Measurements from ENCODE around the gene DCTPP1. TPM values are rescaled to one million over a fixed set of nuclear protein-coding genes. Genes with fewer than 3 reads are reported as not detected.

The DCTPP1 gene
- total RNA-seq, 1 experiment from 2014 or later: 120 TPM

DNA sequence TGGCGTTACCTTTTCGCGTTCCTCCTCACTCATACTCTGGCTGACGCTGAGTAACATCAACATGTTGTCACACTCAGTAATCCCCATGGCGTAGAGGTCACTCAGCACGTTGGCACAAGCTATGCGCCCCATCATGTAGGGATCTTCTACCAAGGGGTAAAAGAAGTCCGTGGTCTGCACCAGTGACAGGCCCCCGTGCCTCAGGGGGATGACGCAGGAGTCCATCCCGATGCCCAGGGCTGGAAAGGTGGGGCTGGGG is 15.2 kb upstream of the DCTPP1 start:
- intact Hi-C loops (cut with micrococcal nuclease; ENCODE audit: unreplicated experiment): loop anchor here (2.0 to 5.0 kb wide), 2 partner anchors 14 to 82 kb away; partner anchors contain the start of genes DCTPP1 and ZNF768
- Mint-ChIP-seq H3K4me3 (ENCODE audit: low read depth, unreplicated experiment) (peak overlapping the region; percentile 76), H3K4me1 (ENCODE audit: low read depth, unreplicated experiment) (peaks cover 53% of the 10 kb centered on the region), H3K27me3 (ENCODE audit: unreplicated experiment) (no peaks in the 10 kb centered on the region), H3K36me3 (ENCODE audit: insufficient read depth, unreplicated experiment) (peaks cover 58% of the 10 kb centered on the region), H3K27ac (ENCODE audit: unreplicated experiment) (peak overlapping the region; percentile 62), H3K9me3 (ENCODE audit: low read depth, unreplicated experiment) (peaks cover 2% of the 10 kb centered on the region)
- TF ChIP-seq, protein P1, sequence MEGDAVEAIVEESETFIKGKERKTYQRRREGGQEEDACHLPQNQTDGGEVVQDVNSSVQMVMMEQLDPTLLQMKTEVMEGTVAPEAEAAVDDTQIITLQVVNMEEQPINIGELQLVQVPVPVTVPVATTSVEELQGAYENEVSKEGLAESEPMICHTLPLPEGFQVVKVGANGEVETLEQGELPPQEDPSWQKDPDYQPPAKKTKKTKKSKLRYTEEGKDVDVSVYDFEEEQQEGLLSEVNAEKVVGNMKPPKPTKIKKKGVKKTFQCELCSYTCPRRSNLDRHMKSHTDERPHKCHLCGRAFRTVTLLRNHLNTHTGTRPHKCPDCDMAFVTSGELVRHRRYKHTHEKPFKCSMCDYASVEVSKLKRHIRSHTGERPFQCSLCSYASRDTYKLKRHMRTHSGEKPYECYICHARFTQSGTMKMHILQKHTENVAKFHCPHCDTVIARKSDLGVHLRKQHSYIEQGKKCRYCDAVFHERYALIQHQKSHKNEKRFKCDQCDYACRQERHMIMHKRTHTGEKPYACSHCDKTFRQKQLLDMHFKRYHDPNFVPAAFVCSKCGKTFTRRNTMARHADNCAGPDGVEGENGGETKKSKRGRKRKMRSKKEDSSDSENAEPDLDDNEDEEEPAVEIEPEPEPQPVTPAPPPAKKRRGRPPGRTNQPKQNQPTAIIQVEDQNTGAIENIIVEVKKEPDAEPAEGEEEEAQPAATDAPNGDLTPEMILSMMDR (IDR thresholded peaks at IDR 0.05; ENCODE audit: unreplicated experiment): no peak
- no peak for DNase-seq
- CTCF ChIA-PET: interaction anchor here (0.8 to 1.0 kb wide), 2 partner anchors 15 to 91 kb away, joined by 3 to 4 read pairs; partner anchors contain the start of gene DCTPP1
- no TSS peak for BruUV-seq (replicated peaks)

DNA sequence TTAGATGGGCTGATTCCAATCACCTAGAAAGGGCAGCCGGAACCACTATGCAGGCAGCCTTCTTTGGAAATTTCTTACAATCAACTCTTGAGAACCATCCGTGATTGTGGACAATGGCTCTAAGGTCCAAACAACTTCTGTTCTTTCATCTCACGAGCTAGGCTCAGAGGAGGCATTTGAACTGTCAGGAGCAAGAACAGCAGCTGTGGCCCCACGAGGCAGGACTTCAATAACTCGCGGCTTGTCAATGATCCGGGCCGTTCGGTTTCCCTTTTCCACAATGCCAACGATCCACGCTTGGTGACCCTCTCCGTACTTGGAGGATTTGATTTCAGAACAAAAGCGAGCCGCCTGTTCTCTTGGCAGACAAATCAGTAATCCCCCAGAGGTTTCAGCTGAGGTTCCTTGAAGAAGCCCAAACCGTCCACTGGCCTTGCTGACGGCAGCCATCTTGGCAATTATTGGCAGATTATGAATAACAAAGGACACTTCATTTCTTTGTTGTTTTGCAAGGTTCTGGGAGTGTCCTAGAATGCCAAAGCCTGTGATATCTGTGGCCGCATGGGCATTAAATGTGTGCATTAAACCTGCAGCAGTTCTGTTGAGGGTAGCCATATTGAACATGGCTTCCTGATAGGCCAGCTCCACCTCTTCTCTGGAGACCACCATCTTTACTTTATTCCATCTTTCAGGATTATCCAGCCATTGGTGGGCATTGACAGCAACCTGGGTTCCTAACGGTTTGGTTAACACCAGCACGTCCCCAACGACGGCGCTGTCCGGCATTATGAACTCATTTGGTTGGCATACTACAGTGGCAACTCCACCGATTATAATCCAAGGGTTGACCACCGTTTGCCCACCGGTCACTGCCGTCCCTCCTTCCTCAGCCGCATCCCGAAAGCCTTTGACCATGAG is 14.7 kb upstream of the DCTPP1 start:
- BruUV-seq (replicated peaks): no TSS peak
- Mint-ChIP-seq H3K36me3 (ENCODE audit: insufficient read depth, unreplicated experiment) (peaks cover 58% of the 10 kb centered on the region), H3K27ac (ENCODE audit: unreplicated experiment) (peak overlapping the region; percentile 62), H3K4me3 (ENCODE audit: low read depth, unreplicated experiment) (peak overlapping the region; percentile 76), H3K9me3 (ENCODE audit: low read depth, unreplicated experiment) (peaks cover 2% of the 10 kb centered on the region), H3K4me1 (ENCODE audit: low read depth, unreplicated experiment) (peaks cover 53% of the 10 kb centered on the region), H3K27me3 (ENCODE audit: unreplicated experiment) (no peaks in the 10 kb centered on the region)
- intact Hi-C loops (cut with micrococcal nuclease; ENCODE audit: unreplicated experiment): loop anchor here (2.0 to 5.0 kb wide), 2 partner anchors 14 to 83 kb away; partner anchors contain the start of genes DCTPP1 and ZNF768
- TF ChIP-seq, protein P1 (IDR thresholded peaks at IDR 0.05; ENCODE audit: unreplicated experiment): no peak
- CTCF ChIA-PET: interaction anchor here (0.8 to 1.0 kb wide), 2 partner anchors 15 to 91 kb away, joined by 3 to 4 read pairs; partner anchors contain the start of gene DCTPP1
- DNase-seq: no peak

DNA sequence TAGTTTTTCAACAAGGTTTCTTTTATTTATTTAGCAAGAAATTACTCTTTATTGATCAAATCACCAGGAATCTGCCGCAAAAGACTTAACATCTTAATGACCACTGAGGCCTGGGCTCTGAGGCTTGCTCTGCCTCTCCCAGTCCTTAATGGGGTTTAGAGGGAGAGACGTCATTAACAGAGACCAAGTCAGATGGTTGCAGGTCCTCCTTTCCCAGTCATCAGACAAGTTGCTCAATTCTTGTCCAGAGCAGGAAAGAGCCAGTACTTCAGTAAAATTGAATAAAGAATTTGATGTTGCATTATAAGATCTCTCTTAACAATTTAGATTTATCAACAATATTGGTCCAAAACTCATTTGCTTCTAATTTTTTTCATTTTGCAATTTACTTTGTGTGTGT is 13.8 kb upstream of the DCTPP1 start:
- Mint-ChIP-seq H3K9me3 (ENCODE audit: low read depth, unreplicated experiment) (peaks cover 2% of the 10 kb centered on the region), H3K27ac (ENCODE audit: unreplicated experiment) (peak overlapping the region; percentile 7), H3K27me3 (ENCODE audit: unreplicated experiment) (no peaks in the 10 kb centered on the region), H3K4me1 (ENCODE audit: low read depth, unreplicated experiment) (peaks cover 51% of the 10 kb centered on the region), H3K36me3 (ENCODE audit: insufficient read depth, unreplicated experiment) (peaks cover 58% of the 10 kb centered on the region), H3K4me3 (ENCODE audit: low read depth, unreplicated experiment) (peak overlapping the region; percentile 76)
- TF ChIP-seq, protein P1 (IDR thresholded peaks at IDR 0.05; ENCODE audit: unreplicated experiment): no peak
- no TSS peak for BruUV-seq (replicated peaks)
- intact Hi-C loops (cut with micrococcal nuclease; ENCODE audit: unreplicated experiment): loop anchor here (2.0 kb wide), 1 partner anchor 13 kb away; the partner anchor contains the start of gene DCTPP1
- CTCF ChIA-PET: no interaction called here
- no peak for DNase-seq

- TF ChIP-seq, protein P1 (IDR thresholded peaks at IDR 0.05; ENCODE audit: unreplicated experiment): no peak
- no peak overlapping the region for H3K27ac Mint-ChIP-seq (ENCODE audit: unreplicated experiment)
- DNase-seq: no peak
- CTCF ChIA-PET: no interaction called here
- peaks cover 29% of the 10 kb centered on the region for H3K4me1 Mint-ChIP-seq (ENCODE audit: low read depth, unreplicated experiment)
- peaks cover 31% of the 10 kb centered on the region for H3K36me3 Mint-ChIP-seq (ENCODE audit: insufficient read depth, unreplicated experiment)
- H3K4me3 Mint-ChIP-seq (ENCODE audit: low read depth, unreplicated experiment): no peak overlapping the region
- H3K27me3 Mint-ChIP-seq (ENCODE audit: unreplicated experiment): no peaks in the 10 kb centered on the region
- no TSS peak for BruUV-seq (replicated peaks)
- no peaks in the 10 kb centered on the region for H3K9me3 Mint-ChIP-seq (ENCODE audit: low read depth, unreplicated experiment)
- intact Hi-C loops (cut with micrococcal nuclease; ENCODE audit: unreplicated experiment): loop anchor here (10.0 kb wide), 1 partner anchor 145 kb away; the partner anchor contains the start of gene ZNF785
These were observed 10.0 kb upstream of the DCTPP1 start for GRCh38 chr16:30439720-30440348.

Measured in Calu3 (cell line).